Measurements from ENCODE around the gene XYLT1.

DNA sequence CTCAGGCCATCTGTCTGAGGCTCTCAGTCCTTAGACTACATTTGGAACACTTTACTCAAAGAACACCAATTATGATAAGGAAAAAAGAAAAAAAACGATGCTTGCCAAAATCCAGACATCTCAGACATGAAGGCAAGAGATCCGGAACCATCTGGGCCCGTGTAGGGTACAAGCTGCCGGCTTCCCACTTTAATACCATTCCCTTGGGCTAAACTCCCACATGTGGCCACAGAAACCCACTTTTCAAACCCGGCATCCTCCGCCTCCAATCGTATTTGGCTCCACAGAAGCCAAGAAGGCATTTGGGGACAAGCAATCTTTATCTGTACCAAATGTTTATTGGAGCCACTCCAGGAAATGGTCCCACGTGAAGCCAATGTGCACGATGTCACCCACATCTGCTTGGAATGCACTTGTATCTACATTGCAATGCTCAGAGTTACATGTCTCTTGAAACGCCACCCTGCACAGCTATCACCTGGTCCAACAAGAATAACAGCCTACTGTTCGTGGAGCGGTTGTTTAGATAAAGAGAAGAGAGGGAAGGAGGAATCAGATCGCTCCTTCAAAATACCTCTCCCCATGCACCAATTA lies 33.5 kb downstream of the XYLT1 start:
- TF ChIP-seq, protein P1, sequence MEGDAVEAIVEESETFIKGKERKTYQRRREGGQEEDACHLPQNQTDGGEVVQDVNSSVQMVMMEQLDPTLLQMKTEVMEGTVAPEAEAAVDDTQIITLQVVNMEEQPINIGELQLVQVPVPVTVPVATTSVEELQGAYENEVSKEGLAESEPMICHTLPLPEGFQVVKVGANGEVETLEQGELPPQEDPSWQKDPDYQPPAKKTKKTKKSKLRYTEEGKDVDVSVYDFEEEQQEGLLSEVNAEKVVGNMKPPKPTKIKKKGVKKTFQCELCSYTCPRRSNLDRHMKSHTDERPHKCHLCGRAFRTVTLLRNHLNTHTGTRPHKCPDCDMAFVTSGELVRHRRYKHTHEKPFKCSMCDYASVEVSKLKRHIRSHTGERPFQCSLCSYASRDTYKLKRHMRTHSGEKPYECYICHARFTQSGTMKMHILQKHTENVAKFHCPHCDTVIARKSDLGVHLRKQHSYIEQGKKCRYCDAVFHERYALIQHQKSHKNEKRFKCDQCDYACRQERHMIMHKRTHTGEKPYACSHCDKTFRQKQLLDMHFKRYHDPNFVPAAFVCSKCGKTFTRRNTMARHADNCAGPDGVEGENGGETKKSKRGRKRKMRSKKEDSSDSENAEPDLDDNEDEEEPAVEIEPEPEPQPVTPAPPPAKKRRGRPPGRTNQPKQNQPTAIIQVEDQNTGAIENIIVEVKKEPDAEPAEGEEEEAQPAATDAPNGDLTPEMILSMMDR (IDR thresholded peaks at IDR 0.05) = no peak
- no peak for TF ChIP-seq TCF7 (CRISPR knock-in tag; IDR thresholded peaks at IDR 0.05; ENCODE audit: low read depth)
- TF ChIP-seq, protein P2, sequence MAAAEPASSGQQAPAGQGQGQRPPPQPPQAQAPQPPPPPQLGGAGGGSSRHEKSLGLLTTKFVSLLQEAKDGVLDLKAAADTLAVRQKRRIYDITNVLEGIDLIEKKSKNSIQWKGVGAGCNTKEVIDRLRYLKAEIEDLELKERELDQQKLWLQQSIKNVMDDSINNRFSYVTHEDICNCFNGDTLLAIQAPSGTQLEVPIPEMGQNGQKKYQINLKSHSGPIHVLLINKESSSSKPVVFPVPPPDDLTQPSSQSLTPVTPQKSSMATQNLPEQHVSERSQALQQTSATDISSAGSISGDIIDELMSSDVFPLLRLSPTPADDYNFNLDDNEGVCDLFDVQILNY (CRISPR knock-in tag; IDR thresholded peaks at IDR 0.05) = no peak
- TF ChIP-seq, protein P3, sequence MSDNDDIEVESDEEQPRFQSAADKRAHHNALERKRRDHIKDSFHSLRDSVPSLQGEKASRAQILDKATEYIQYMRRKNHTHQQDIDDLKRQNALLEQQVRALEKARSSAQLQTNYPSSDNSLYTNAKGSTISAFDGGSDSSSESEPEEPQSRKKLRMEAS (CRISPR knock-in tag; IDR thresholded peaks at IDR 0.05) = no peak
